NCI-H2171 (cell line): ENCODE data around the gene SRP9.
A peak's percentile ranks its signal among the peaks of the same experiment; 100 is the strongest.

Source experiments
- DNase-seq: peaks from one replicate; lab custom pipeline; 2025; lab: John Stamatoyannopoulos, UW

SRP9 gene, protein sequence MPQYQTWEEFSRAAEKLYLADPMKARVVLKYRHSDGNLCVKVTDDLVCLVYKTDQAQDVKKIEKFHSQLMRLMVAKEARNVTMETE

DNA sequence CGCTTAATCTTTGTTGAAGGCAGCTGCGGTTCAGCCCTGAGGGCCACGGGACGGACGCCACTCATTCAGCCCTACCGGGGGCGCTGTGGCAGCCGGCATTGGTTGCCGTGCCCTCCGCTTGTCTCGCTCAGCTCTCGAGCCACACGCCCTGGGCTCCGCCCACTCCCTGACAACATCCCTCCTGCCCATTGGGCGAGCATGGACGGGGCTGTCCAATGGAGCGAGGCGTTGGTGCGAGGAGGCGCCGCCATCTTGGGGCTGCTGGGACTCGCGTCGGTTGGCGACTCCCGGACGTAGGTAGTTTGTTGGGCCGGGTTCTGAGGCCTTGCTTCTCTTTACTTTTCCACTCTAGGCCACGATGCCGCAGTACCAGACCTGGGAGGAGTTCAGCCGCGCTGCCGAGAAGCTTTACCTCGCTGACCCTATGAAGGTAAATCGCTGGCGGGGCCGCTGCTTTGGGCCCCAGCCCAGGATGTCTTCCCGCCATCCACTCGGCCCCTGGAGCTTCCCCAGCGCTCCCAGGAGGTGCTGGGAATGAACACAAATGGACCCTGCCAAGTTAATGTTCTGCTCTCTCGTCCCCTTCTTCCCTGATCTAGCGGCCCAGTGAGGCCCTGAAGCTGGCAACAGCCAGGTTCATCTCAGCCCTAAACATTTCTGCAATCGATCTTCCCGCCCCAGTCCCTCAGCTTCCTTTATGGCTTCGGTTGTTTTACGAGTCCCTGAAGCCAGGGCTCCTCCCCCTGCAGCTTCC is at the start of gene SRP9:
Gene SRP9, plus strand, starts transcription at position 244 of the 754 bp plus-strand sequence. Its CDS starts 115 bp downstream, at position 359.
- peak; percentile 97 for DNase-seq

DNA sequence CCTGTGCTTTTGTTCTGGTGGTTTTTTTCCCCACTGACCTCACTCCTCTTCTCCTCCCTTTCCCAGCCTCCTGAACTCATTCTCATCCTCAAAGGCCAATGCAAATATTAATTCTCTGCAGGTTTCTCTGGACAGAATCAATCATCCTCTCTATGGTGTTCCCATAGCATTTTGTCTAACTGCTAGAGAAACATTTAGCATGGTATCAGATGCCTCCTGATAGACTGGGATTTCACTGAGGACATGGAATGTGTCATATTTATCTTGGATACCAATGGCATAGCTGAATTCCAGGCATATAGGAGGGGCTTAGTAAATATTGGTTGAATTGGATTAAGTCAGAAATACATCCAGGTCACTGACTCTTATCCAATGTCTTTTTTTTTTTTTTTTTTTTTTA is 46.1 kb upstream of the SRP9 start:
- no peak for DNase-seq

DNA sequence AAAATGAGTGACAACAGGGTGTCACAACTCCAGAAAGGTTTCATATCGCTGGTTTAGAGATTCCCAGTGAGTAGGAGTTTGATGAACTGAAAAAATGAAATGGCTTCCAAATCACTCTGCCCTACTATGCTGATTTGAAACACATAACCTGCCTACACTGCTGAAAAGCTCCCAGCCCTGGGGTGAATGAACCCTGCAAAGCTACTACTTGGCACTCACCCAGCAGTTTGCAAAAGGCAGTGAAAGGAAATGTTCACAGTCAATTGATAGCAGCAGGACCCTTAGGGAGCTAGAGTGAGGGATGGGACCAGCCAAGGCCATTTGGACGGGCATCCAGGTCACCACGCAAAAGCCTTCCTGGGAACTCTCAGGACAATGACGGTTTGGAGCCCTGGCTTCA is 44.4 kb upstream of the SRP9 start:
- DNase-seq = peak; percentile 54

DNA sequence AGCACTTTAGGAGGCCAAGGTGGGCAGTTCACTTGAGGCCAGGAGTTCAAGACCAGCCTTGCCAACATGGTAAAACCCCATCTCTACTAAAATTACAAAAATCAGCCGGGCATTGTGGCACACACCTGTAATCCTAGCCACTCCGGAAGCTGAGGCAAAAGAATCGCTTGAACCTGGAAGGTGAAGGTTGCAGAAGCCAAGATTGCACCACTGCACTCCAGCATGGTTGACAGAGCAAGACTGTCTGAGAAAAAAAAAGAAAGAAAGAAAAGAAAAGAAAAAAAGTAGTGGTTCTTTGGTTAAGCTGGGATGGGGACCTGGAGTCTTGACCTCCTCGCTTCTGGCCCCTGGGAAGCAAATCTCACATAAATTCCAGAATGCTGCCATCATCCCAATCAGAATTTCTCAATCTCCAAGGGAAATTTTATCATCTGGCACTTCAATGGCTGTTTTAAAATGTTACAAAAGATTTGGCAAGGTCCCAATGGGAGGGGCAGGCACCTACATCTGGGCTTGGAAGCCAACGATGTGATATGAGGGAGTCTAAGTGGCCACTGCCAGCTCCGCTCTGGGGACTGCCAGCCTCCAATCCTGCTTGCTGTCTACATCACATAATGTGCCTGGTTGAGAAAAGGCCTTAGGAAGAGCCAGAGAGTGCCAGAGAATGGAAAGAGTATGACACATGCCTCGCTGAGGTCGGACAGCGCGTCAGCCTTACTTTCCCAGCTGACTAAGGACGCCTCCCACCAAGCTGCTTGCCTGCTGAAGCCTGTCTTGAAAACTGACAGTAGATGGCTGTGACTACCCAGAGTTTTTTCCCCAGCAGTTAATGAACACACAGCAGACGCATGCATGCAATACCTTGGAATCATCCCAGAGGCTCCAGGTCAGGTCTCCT is 42.1 kb upstream of the SRP9 start:
- DNase-seq = peak; percentile 90

DNA sequence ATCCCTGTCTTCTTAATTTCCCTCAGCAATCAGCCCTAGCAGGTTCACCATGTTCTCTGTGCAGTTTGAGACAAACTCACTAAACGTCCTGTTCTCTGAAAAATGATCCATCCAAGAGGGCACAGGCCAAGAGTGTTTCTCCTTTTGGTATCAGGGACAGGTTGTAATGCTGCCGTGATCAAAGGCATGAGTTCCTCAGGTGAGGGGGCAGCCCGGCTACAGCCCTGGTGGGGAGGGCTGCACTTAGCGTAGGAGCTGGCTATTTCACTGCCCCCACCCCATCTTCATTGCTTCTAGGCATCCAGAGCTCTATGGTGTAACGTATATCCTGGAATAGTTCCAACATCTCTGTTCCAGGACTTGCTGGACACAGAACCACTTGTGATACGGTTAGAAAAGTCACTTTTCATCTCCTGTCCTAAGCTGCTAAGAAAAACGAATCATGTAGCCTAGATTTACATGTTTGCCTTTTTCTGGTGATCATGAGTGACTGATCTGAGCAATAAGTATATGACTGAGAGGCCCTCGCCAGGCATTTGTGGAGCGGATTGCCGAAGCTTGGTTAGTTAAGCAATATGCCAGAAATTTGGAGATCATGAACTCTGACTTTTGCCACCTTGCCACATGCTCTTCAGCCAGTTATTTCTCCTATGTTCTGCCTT is 41.1 kb upstream of the SRP9 start:
- no peak for DNase-seq

DNA sequence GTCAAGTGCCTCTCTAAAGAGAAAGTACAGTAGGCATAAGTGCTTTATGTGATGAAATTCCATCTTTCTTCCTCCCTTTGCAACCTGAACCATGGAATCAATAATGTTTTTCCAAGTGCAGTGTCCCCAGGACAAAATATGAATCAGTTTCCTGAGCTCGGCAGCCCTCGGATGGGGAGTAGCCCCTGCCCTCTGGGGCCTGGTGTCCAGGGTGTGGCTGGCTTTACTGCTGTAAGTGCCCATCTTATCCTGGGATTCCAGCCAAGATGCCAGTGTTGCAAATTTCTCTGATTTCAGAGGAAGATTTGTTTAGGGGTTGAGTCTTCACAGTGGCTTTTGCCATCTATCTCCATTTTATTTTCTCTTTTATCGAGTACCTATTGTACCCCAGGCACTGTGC is 40.5 kb upstream of the SRP9 start:
- DNase-seq = no peak

DNA sequence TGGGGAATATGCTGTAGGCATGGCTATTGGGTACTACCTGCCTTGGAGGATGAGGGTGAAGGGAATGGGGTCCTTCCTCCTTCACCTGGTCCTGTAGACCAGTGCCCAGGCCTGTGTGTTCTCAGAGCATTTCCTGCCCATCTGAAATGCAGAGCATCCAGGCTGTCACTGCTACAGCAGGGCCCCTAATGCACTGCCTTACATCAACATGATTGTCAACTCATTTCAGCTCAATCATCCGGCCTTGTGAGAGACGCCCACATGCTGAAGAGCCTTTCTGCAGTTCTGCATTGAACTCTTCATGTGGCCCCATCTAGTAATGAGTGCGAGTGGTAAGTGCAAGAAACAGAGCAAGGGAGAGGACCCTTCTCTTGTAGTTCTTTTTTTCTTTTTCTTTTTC is 39.8 kb upstream of the SRP9 start:
- DNase-seq = no peak

DNA sequence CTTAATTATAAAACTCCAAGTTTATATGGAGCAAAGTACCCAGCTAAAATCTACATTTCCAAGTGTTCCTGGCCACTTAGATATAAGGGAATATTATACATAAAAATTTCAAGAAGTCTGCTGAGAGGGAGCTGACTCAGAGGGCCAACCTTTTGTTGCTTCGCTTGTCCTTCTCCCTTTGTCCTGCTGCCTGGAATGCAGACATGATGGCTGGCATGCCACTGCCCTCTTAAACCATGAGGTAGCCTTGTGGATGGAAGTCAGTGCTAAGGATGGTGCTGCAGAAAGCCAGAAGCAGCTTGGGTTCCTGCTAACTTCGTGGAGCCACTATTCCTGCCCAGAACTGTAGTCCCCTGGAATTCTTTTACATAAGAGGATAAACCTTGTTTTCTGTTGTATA is 38.9 kb upstream of the SRP9 start:
- no peak for DNase-seq

DNA sequence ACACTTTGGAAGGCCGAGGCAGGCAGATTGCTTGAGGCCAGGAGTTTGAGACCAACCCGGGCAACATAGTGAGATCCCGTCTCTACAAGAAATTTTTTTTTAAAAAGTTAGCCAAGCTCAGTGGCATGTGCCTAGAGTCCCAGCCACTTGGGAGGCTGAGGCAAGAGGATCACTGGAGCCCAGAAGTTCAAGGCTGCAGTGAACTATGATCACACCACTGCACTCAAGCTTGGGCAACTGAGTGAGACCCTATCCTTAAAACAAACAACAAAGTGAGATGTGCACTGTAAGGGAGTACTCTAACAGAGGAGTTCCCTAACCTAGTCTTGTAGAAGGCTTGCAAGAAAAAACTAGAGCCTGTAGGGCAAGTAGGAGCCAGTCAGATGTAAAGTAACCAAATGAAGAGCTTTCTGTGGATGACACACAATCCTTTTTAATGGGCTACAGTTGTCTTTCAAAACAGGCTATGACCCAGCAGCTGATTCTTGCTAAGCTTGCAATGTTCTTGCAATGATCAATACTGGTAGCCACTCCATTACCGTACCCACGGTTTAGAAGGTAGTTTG is 38.0 kb upstream of the SRP9 start:
- no peak for DNase-seq

DNA sequence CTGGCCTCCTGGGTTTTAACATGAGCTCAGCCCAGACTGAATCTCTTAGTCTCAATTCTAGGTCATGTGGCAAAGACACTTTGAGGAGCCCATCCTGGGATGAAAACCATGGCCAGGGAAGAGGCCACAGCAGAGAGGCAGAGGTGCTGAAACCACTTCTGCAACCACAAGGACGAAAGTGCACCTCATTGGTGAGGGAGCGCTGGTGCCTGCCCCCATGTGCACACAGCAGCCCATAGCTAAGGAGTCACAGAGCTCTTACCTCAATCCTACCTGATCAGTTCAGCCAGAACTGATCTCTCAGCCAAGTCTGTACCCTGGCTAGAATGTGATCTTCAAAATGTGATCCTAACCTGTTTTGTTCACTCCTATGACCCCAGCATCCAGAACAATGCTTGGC is 32.9 kb upstream of the SRP9 start:
- DNase-seq = no peak

DNA sequence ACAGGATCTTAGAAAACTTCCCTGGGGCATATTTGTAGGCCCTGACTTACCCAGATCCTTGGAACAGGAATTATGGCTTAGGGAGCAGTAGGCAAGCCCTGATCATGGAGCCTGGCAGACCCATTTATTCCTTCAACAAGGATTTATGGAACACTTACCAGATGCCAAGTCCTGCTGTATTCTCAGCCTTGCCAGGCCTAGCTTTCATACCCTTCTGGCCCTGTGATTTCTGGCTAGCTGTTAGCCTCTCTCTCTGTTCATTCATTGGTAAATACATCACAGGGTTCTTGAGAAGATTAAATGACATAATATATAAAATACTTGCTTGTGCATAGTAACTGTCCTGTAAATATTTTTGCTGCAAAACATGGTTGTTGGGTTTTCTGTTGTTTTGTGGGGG is 32.4 kb upstream of the SRP9 start:
- no peak for DNase-seq

DNA sequence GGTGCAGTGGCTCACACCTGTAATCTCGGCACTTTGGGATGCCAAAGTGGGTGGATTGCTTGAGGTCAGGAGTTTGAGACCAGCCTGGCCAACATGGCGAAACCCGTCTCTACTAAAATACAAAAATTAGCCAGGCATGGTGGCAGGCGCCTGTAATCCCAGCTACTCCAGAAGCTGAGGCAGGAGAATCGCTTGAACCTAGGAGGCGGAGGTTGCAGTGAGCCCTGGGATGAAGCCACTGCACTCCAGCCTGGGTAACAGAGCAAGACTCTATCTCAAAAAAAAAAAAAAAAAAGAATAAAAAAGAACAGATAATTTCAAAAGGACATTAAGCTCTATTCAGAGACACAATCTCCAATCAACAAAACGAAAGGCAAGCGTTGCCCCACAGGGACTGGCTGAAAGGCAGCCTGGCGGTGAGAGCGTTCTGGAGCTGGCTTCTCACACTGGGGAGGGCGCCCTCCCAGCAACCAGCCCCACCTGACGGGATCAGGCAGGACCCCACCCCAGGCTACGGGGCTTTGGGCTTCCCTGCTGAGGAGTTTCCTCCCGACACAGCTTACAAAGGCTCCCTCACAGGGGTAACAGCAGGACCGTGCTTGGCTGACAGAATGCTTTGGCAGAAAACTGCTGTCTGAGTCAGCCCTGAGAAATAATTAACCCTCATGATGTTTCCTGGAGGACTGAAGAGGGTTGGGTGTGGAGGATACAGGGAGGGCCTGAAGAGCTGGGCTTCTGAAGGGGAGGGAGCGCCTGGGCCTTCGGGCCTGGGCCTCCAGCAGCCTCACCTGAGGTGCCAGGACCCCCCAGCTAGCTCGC is 31.1 kb upstream of the SRP9 start:
- peak; percentile 78 for DNase-seq

DNA sequence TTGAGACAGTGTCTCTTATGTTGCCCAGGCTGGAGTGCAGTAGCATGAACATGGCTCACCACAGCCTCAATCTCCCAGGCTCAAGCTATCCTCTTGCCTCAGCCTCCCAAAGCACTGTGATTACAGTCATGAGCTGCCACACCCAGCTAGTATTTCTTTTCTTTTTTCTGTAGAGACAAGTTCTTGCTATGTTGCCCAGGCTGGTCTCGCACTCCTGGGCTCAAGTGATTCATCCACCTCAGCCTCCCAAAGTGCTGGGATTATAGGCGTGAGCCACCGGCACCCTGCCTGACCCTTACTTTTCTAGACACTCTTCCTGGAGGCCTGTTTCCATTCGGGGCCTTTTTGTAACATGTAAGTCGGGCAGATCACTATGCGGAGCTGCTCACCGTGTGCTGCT is 30.1 kb upstream of the SRP9 start:
- no peak for DNase-seq

DNA sequence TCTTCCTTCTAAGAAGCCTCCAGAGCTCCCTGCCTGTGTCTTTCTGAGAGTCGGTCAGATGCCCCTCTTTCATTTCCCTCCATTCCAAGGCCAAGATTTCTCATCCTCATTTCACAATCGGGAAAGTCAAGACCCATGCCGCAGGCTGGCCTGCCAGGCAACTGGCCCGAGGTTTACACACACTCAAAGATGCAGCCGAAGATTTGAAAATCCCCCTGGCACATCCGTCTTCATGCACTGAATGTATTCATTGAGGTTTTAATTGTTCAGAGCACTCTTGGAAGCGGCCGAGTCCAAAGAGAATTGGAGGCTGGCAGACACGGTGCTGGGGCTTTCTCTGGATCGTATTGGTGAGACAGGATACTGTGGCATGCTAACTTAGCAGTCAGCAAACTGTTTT is 29.1 kb upstream of the SRP9 start:
- no peak for DNase-seq

DNA sequence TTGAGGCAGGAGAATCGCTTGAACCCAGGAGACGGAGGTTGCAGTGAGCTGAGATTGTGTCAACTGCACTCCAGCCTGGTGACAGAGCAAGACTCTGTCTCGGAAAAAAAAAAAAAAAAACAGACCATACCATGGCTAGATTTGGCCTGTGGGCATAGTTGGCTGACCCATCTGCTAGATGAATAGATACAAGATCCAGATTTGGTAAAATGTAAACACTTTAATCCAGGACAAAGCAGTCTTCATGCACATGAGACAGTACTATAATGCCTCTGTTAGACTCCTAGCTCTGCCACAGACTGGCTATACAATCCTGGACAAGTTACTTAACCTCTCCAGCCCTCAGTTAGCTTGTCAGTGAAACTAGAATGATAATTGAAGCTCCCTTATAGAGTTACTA is 27.9 kb upstream of the SRP9 start:
- DNase-seq = no peak

DNA sequence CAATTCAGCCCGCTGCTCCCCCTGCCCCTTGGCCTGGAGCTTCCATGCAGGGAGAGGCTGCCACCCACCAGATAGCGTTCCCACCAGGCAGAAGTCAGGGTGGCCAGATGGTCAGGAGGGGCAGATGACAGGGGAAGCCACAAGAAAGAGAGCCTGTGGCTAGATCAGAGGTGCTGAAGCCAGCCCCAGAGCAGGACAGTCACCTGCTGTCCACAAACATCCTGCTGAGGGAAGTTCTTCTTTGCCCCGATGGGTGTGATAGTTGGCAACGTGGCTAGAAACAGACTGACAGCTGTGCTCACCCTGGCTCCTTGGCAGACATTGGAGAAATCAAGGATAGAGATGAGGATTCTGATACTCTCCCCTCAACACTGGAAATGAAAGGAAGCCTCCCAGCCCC is 27.2 kb upstream of the SRP9 start:
- DNase-seq = no peak

DNA sequence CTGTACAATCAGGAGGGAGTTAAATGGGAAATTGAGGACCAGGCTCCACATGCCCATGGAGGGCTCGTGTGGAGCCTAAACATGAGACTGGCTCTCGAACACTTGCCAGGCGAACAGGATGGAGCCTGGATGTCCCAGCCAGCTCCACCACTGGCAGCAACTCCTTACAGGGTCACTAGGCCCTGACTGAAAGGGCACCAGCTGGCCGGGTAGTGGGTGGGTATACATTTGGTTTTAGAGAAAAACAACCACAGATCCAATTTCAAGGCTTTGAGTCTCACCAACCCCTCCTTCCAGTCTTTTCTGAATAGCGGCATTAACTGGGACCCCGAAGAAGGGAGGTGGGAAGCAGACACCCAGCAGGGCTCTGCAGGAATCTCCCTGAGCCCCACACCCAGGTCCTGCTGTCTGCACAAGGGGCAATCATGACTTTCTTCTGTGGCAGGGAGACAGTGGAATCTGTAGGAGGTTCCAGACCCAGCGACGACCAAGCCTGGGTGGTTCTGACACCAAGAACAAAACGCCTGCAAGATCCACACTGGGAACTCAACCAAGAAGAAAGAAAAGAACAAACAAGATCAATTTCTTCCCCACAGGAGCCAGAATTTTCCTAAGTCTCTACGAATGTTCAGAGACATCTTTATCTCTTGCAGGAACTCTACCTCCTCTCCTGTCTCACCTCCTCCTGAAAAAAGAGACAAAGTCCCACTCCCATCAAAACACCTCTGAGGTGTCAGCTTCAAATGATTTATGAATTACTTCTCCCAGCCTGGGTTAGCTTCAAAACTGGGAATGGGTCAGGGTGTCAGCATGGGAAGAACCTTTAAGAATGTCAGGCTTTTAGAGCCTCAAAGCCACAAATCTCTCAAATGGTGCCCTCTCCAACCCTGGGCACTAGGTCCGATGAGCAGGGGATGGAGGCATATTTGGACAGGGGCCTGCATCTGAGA is 26.5 kb upstream of the SRP9 start:
- no peak for DNase-seq

DNA sequence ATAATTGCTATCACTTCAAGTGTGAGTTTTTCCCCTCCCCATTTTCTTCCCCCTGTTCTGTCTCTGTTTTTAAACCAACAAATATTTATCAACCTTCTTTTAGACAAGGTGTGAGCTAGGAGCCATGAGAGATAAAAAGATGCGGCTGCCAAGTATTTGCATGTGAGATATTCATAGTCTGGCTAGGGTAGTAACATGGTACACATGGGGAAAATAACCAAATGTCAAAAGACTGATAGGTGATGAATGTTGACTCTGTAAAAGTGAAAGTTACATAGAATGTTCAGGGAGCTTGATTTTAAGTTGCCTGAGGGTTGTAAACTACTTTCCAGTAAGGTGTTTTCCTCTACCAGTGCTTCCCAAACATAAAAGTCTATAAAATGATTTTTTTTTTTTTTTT is 25.4 kb upstream of the SRP9 start:
- no peak for DNase-seq

DNA sequence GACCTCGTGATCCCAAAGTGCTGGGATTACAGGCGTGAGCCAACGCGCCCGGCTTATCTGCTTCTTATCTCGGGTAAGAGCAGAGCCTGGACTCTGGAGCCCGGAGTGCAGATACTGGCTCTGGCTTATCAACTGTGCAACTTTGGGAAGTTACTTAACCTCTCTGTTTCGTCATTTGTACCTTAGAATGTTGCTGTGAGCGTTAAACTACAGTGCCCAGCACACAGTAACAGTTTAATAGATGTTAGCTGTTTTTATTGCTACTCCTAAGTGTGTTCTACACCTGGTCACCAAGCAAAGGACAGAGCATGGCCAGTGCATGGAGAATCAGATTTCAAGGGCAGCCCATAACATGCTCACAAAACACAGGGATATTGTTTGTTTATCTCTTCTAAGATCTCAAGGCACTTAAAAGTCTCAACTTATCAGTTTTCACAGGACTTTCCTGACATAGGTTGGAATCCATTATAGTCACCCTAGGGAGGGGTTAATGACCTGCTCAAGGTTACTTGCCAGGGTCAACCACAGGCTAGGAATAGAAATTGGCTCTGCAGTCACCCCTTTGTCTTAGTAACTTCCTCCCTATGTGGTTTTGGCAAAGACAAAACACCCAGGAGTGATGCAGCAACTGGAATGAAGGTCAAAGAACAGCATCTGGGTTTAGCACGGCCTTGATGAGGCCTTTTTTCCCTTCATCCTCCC is 22.5 kb upstream of the SRP9 start:
- no peak for DNase-seq
